RWPE1 (cell line): ENCODE measurements around the gene ABLIM2.

ENCODE experiments used
- CTCF ChIA-PET: fragments of 350-600 bp; sonication (Branson Sonifier 250); formaldehyde crosslinking; extraction: SDS; loops from one replicate; lab custom pipeline; 2021; lab: Yijun Ruan, JAX
- POLR2A ChIA-PET: fragments of 400-600 bp; formaldehyde crosslinking; extraction: SDS; loops from one replicate; lab custom pipeline; 2020; ENCODE audit warnings: antibody characterized with exemption; ENCODE audit not compliant: low non-redundant PET; lab: Yijun Ruan, JAX
- DNase-seq: peaks from one replicate; pipeline ENCODE4 v3.0.0; 2012; ENCODE audit warnings: low spot score
- H3K27ac ChIP-seq: fragments of 450-650 bp; 2 replicates; pipeline ENCODE4 v1.5.1; 2017
- CTCF ChIP-seq: fragments of 450-650 bp; conservative IDR thresholded peaks from 2 replicates; pipeline ENCODE4 v1.5.1; 2017; ENCODE audit warnings: low read depth, mild to moderate bottlenecking

The ABLIM2 gene

GRCh38 chr4:7938266-7938608 lies 220.4 kb downstream of the ABLIM2 start:
- no peak for DNase-seq
- peak overlapping the region; percentile 83 for H3K27ac ChIP-seq
- CTCF ChIA-PET, result interaction anchor here (0.5 to 1.2 kb wide), 4 partner anchors 9 to 464 kb away, joined by 3 to 5 read pairs (median 3); no protein-coding TSS in a partner anchor
- POLR2A ChIA-PET, result no interaction called here
- no peak for TF ChIP-seq CTCF

DNA sequence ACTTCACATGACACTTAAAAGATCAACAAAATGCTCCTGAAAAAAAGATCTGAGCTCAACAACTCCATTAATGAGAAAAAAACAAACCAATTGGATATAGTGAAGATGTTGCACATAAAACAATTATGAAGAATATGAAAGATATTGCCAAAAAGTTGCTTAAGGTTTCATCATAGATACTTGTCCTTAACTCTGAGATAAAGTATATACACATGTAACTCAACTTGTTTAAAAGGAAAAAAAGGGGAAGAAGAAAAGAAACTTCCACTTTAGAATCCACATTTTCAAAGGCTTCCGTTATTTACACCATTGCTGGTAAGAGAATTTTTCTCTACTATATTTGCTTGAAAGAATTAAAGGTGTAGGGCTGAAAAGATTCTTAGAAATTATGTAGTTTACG lies 221.6 kb downstream of the ABLIM2 start:
- ChIA-PET POLR2A (no interaction called here), CTCF (interaction anchor here (0.7 kb wide), 1 partner anchor 95 kb away, joined by 3 read pairs; no protein-coding TSS in a partner anchor)
- DNase-seq, result no peak
- peak overlapping the region; percentile 83; the same call in 1 of the 2 replicates for H3K27ac ChIP-seq
- no peak for TF ChIP-seq CTCF

DNA sequence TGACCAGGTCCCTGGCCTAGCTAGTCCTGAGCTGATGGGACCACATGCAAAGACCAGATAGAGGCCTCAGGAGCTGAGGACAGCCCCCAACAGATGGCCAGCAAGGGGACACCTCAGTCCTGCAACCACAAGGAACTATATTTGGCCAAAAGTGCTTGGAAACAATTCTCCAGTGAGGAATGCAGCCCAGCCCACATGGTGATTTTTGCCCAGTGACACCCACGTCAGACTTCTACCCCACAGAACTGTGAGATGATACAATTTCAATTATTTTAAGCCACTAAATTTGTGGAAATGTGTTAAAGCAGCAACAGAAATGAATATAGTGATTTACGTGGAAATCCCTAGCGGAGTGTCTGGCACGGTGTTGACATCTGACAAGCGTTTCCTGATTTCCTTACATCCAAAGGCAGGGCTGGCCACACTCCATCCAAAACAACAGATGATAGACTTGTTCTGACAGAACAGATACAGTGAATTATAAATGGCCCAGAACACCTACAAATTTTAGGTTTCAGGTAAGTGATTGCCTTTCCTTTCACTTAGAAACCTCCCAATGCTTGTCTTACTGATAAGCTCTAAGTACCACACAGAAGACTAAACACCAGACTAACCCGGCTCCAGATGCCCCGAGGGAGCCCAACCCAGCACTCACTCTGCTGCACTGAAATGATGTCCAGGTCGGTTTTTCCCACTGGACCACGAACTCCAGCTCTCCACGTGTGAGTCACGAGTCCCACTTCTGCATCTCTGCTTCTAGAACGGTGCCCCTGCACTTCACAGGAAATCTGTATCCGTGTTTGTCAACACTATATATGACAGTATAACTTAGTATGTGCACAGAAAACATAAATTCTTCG lies 224.7 kb downstream of the ABLIM2 start:
- CTCF ChIA-PET, result no interaction called here
- no peak for DNase-seq
- POLR2A ChIA-PET, result no interaction called here
- TF ChIP-seq CTCF, result no peak
- H3K27ac ChIP-seq, result peak overlapping the region; percentile 61

DNA sequence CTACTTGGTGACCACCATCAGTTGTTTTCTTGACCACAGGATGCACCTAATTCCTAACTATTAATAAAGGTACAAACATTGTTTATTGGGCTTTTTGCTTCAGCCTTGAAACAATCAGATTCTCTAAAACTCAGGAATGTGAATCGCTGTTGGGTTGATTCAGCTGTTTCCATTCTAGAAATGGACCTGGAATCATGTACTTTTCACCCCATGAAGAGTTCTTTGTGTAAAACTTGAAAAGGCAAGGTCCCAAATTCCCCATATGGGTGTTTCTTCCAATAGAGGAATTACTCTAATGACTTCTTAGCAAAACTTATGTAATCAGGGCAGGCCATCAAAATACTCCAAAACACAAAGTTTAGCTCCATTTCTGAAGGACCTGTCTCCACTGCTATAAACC lies 226.3 kb downstream of the ABLIM2 start:
- H3K27ac ChIP-seq, result peak overlapping the region; percentile 61
- no peak for DNase-seq
- no peak for TF ChIP-seq CTCF
- ChIA-PET CTCF (no interaction called here), POLR2A (no interaction called here)

GRCh38 chr4:7929118-7929951 lies 229.3 kb downstream of the ABLIM2 start:
- ChIA-PET POLR2A (no interaction called here), CTCF (interaction anchor here (0.6 to 1.0 kb wide), 4 partner anchors 9 to 197 kb away, joined by 3 read pairs; no protein-coding TSS in a partner anchor)
- DNase-seq, result peak; percentile 81
- TF ChIP-seq CTCF, result no peak
- H3K27ac ChIP-seq, result peak overlapping the region; percentile 77

DNA sequence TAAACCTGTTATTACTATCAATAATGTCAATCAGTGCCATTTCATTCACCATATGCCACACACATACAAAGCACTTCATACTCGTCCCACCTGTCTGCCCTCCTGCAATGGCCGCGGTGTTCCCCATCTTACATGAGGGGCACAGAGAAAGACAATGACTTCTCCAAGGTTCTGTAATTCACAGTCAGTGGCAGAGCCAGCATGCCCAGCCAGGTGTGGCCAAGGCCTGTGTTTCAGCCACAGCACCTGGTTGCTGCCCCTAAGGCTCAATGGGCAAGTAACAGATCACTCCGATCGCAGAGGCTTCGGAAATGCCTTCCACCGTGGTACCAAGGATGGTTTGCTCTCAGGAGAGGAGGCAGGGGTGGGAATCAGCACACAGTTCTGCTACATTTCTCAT lies 229.9 kb downstream of the ABLIM2 start:
- CTCF ChIA-PET, result interaction anchor here (0.6 to 1.0 kb wide), 2 partner anchors 59 to 126 kb away, joined by 3 to 4 read pairs; no protein-coding TSS in a partner anchor
- POLR2A ChIA-PET, result no interaction called here
- peak overlapping the region; percentile 77 for H3K27ac ChIP-seq
- no peak for TF ChIP-seq CTCF
- DNase-seq, result no peak
